ENCODE measurements around the gene ZDHHC12. TPM values are rescaled to one million over a fixed set of nuclear protein-coding genes. Genes with fewer than 3 reads are reported as not detected.
"Not testable (repeated sequence)": the region's sequence is repeated elsewhere in the genome, so short reads cannot be mapped to it uniquely, and the experiment has no call there.

ZDHHC12 gene
- polyA plus RNA-seq, 1 donor, result 6.0 TPM

DNA sequence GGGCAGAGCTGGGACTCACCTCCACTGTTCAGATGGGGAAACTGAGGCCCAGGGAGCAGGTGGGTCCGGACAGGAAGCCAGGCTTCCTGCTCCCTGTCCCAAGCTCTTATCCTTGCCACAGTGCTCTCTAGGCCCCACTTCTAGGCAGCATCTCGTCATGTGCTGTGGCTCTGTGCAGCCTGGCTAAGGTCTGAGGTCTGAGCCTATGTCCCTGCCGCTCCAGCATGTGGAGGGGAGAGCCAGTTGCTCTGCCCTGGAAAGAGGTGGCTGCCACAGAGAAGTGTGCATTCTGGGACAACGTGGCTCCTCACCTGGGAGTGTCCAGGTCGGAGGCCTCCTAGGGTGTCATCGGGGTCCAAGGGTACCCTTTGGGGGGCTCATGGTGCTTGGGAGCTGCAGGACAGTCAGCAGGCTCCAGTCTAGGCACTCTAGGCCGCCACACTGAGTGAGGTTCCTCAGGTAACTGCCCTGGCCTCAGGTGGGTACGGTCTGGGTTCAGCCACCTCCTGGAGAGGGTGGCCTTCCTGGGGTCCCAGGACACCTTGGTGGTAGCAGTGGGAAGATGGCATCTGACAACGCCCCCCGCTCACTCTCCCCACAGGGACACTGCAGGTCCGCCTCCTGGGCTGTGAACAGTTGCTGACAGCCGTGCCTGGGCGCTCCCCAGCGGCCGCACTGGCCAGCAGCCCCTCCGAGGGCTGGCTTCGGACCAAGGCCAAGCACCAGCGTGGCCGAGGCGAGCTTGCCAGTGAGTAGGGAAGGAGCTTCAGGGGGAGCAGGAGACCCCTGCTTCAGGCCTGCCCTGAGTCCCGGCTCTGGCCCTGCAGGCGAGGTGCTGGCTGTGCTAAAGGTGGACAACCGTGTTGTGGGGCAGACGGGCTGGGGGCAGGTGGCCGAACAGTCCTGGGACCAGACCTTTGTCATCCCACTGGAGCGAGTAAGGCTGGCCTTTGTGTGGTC is 11.2 kb downstream of the ZDHHC12 start:
- no peak for DNase-seq (ENCODE audit: low read depth)

DNA sequence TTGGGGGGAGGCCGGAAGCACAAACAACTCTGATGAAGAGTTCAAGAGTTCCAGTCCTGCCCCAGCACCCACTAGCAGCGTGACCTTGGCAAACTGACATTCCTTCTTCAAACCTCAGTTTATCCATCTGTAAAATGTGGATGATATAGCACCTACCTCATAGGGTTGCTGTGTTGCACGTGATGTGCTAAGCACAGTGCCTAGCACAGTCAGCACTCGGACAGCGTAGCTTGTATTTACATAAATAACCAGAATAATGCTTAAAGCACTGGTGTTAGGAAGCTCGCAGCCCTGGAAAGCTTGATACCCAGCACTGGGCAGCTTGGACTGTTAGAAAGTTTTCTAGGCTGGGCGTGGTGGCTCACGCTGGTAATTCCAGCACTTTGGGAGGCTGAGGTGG is 16.5 kb downstream of the ZDHHC12 start:
- DNase-seq (ENCODE audit: low read depth), result no peak

DNA sequence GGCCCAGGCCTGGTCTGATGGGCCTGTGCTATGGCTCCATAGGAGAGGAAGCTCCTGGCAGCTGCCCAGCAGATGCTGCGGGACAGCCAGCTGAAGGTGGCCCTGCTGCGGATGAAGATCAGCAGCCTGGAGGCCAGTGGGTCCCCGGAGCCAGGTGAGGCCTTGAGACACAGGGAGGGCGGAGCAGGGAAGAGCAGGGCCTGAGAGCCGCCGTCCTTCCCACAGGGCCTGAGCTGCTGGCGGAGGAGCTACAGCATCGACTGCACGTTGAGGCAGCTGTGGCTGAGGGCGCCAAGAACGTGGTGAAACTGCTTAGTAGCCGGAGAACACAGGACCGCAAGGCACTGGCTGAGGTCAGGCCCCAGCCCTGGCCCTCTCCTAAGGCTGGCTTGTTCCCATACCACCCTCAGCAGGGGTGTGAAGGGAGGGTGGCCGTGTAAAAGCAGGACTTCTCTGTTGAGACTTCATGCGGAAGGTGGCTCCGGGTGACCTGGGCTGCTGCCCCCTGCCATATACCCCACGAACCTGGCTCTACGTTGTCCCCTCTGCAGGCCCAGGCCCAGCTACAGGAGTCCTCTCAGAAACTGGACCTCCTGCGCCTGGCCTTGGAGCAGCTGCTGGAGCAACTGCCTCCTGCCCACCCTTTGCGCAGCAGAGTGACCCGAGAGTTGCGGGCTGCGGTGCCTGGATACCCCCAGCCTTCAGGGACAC is 17.1 kb downstream of the ZDHHC12 start:
- DNase-seq (ENCODE audit: low read depth), result no peak

DNA sequence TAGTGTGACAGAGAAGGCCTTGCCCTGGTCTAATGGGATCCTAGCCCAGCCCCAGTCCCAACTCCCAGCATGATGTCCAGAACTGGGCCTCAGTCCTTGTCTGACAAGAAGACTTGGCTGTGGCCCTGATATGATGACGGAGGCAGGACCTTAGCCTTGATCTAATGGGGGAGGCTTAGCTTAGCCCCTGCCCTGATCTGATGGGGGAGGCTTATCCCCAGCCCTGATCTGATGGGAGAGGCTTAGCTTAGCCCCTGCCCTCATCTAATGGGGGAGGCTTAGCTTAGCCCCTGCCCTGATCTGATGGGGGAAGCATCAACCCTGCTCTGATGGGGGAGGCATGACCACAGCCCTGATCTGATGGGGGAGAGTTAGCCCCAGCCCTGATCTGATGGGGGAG is 17.9 kb downstream of the ZDHHC12 start:
- no peak for DNase-seq (ENCODE audit: low read depth)

DNA sequence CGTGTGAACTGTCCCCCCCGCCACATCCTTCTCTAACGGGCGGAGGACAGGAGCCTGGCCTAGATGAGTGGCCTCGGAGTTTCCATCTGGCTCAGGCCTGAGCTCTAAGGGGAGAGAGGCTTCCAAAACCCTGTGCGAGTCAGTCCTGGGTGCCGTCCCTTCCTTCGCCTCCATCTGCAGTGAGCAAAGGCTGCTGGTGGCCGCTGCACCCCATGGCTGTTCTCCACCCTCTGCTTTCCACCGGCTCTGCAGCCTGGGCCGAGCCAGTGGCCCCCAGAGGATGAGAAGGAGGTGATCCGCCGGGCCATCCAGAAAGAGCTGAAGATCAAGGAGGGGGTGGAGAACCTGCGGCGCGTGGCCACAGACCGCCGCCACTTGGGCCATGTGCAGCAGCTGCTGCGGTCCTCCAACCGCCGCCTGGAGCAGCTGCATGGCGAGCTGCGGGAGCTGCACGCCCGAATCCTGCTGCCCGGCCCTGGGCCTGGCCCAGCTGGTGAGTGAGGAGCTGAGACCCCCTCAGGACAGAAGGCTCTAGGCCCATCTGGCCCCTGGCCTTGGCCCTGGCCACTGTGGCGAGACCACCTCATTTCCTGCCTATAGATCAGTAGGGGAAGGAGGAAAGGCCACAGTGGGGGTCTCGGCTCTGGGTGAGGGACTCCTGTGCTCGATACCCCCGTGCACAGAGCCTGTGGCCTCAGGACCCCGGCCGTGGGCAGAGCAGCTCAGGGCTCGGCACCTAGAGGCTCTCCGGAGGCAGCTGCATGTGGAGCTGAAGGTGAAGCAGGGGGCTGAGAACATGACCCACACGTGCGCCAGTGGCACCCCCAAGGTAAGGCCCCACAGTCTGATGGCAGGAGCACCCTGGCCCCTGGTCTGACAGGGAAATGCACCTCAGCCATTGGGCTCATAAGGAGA is 18.6 kb downstream of the ZDHHC12 start:
- no peak for DNase-seq (ENCODE audit: low read depth)

DNA sequence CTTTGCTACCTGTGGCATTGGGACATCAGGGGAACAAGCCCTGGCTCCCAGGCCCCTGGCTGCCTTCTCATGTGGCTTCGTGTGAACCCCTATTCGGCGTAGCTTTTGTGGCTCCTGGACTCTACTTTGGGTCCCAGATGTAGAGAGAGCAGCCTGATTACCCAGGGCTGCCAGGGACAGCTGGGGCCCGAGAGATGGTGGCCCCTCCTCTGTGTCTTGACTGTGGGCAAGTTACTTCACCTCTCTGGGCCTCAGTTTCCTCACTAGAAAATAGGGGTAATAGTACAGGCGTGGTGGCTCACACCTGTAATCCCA is 19.6 kb downstream of the ZDHHC12 start:
- DNase-seq (ENCODE audit: low read depth), result no peak

DNA sequence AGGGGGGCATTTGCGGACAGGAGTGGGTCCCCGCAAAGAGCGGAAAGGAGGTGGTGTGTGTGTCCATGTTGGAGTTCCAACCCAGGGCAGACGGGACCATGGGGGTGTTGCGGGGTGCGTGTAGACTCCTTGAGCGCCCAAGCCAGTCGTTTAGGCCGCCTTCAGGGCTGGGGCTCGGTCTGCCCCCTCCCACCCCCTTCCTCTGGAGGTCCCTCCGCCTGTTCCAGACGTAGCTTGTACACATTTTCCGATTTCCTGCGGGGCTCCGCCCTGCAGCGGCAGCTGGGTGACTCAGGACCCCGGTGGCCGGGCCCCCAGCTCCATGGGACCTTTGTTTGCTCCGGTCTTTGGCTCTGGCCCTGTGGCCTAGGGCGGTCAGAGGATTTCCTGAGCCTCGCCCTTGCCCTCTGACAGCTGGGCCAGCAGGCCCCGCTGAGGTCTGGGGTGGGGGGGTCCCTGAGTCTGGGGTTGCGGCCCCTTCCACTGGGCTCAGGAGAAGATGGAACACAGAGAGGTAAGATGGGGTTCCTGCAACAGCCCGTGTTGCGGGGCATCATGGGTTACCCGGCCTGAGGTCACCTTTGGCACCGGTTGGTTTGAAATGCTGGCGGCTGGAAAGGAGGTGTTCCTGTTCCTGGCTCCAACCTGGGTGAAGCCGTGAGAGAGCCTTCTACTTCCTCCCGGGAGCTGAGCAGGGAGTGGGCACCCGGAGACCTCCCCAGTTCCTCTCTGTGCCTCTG is 20.1 kb downstream of the ZDHHC12 start:
- no peak for DNase-seq (ENCODE audit: low read depth)

DNA sequence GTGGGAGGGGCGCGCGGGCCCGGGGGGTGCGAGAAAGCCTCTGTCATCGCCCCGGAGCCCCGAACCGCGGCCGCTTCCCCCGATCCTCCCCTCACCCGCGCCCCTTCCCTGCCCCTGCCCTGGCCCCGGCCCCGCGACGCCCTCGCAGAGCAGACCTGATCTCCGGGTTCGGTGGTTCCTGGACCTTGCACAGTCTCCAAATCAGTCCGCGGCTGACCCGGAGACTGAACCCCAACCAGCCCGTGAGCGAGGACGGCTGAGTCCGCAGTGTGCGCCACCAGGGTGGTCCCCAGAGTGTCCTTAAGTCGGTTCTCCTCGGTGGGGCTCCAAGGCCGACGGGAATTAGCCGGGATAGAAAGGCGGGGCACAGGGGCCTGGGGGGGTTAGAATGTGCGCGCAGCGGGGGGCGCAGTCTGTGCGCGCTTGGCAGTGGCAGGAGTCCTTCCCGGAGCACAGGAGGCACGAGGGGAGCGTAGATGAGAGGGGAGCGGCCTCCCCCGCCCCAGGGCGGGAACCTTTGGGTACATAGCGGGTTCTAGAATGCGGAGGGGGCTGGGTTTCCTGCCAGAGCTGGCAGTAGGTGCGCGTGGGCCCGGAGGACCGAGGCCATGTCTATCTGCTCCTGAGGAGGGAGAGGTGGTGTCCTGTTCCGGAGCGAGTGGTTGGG is 20.8 kb downstream of the ZDHHC12 start:
- no peak for DNase-seq (ENCODE audit: low read depth)

DNA sequence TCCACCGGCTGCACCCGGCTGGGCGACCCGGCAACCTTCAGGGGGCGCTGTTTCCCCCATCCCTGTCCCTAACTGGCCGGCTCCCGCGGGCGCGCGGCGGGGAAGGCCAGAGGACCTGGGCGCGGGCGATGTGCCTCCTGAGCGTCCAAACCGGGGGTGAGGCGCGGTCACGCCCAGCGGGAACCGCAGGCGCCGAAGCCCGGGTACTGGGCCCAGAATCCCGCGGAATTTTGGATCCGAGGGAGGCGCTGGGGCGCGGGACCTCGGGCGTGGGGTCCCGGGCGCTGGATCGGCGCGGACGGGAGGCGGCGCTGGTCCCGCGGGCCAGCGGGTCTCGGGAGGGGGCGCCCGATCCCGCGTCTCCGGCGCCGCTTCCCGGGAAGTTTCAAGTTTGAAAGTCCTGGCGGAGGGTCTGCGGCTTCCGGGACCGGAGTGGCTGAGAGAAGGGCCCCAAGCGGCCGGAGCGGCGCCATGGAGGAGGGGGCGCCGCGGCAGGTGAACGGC is 21.4 kb downstream of the ZDHHC12 start, which contains the start of gene PKN3:
TSS of gene PKN3 (plus strand) at position 59 of the 504 bp plus-strand sequence. CDS start at position 472, 413 bp downstream.
- no peak for DNase-seq (ENCODE audit: low read depth)

DNA sequence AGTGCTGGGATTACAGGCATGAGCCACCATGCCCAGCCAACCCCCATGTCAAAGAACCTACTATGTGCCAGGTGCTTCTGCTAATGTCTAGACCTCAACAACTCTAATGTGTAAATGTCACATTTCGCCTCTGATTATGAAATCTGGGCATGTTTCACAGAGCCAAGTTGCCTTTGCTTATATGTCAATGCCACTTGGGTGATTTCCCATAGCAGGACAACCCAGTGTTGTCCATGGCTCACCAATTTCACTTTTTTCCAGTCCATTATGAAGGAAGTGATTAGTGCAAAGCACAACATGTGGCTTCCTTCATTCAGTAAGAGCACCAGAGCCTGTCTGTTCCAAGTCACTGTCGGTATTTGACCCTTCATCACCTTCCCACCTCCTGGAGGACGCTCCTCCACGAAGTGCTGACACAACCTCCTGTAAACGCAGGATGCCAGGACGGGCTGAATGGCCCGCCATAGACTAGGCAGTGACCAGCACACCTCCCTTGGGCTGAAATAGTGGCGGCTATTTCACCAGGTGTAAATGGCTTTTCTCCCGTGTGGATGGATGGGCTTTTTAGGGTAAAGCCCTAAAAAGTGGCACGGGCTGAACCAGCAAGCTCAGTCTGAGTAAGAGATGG is 22.6 kb downstream of the ZDHHC12 start:
- no peak for DNase-seq (ENCODE audit: low read depth)

DNA sequence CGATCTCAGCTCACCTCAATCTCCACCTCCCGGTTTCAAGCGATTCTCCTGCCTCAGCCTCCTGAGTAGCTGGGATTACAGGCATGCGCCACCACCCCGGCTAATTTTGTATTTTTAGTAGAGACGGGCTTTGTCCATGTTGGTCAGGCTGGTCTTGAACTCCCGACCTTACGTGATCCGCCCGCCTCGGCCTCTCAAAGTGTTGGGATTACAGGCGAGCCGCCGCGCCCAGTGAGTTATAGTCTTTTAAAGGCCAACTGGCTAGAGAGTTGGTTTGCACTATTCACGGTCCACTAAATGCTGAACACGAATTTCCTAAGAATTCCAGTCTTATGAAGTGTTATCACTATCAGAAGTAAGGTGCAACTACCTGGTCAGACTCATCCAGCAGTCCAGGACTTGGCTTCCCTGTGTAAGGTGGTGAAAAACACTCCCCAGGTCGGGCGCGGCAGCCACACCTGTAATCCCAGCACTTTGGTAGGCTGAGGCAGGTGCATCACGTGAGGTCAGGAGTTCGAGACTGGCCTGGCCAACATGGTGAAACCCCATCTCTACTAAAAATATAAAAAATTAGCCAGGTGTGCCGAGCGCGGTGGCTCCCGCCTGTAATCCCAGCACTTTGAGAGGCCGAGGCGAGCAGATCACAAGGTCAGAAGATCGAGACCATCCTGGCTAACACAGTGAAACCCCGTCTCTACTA is 24.7 kb downstream of the ZDHHC12 start:
- DNase-seq (ENCODE audit: low read depth), result not testable (repeated sequence)

DNA sequence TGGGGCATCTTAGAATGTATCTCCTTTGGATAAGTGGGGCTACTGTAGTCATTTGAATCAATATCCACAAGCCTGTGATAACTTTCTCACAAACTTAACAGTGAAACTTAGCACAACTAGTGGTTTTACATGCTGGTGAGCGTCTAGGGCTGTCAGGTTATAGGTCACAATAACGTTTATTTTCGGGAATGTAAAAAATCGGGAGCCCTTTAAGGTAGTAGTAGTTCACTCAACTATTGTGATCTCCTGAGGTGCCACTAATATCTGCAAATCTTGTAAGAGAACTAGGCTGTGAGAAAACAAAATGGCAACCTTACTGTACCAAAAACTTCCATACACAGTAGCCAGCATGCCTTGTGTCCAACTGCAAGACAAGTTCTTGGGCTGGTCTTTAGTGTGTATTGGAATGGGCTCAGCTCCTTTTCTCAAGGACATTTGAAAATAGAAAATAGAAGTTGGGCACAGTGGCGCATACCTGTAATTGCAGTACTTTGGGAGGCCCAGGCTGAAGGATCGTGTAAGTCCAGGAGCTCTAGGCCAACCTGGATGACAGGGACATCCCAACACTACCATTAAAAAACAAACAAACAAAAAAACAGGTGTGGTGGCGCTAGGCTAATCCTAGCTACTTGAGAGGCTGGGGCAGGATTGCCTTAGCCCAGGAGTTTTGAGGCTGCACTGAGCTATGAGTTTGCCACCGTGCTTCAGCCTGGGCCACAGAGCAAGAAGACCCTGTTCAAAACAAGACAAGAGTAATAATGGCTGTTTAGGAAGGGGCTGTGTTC is 26.8 kb downstream of the ZDHHC12 start:
- DNase-seq (ENCODE audit: low read depth), result no peak

DNA sequence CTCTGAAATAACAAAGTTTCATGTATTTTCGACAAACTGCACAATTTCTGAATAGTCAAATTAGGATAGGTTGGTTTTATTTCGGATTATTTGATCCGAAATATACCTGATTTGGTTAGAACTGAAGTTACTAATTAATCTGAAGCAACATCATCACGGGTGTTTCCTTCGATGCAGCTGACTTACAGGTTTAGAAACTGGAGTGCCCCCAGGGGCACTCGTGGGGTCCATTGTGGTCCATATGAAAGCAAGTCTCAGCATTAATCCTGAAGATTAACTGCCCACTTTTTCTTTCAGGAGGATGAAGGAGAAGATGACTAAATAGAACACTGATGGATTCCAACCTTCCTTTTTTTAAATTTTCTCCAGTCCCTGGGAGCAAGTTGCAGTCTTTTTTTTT is 29.6 kb downstream of the ZDHHC12 start:
- no peak for DNase-seq (ENCODE audit: low read depth)

DNA sequence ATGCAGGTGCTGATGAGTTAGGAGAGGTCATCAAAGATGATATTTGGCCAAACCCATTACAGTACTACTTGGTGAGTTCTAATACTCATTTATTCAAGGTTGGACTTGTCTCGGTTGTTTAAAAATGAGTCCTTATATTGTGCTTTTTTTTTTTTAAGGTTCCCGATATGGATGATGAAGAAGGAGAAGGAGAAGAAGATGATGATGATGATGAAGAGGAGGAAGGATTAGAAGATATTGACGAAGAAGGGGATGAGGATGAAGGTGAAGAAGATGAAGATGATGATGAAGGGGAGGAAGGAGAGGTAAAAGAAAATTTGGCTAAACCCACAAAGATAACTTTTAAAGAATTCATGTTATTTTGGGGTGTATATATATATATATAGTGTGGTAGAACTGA is 30.2 kb downstream of the ZDHHC12 start:
- not testable (repeated sequence) for DNase-seq (ENCODE audit: low read depth)

DNA sequence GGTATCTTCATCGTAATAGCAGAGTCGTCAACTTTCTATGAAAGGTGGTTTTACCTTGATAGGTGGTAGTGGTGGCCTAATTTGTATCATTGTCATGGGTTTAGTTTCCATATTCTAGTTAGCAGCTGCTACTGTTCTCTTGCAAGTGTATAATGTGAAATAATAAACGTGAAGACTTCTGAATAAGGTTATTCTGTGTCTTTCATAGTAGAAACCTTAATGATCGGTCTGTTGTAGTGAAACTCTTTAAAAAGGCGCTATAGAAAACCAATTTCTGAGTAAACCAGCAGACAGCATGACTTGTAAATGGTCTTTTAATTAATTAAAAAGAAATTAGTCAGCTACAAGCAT is 33.3 kb downstream of the ZDHHC12 start:
- DNase-seq (ENCODE audit: low read depth), result no peak

DNA sequence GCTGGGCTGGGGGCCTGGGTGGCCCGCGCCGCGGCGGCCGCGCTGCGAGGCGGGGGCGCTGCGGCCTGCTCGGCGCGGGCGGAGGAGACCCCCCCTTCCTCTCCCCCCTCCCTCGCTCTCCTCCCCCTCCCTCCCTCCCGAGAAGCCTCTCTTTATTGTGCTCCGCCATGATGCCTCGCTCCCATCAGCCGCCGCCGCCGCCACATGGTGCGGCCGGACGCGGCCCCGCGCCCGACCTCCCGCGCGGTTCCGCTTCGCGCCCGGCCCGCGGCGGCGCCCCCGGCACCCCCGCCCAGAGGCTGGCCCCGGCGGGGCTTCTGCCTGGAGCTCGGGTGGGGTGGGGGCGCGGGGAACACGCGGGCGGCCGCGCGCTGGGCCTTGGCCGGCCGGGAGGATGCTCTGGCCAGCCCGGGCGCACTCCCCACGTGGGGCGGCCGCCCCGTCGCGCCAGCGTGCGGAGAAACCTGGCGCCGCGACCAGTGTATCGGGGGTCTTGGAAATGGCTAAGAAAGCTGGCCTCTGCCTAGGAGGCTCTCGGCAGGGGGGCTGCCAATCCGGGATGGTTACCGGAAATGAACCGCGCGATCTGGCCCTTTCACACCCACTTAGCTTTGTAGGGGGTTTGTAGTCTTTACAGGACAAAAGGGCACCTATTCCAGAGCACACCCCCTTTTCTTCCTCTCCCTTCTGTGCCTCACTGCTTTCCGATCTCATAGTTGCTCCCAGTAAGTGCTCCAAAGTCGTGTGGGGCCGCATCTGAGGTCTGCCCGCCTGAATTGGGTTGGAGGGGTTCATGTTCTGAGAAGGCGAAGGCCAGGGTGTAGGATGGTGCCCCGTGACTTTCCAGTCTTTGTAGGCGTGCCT is 33.9 kb downstream of the ZDHHC12 start:
- no peak for DNase-seq (ENCODE audit: low read depth)

DNA sequence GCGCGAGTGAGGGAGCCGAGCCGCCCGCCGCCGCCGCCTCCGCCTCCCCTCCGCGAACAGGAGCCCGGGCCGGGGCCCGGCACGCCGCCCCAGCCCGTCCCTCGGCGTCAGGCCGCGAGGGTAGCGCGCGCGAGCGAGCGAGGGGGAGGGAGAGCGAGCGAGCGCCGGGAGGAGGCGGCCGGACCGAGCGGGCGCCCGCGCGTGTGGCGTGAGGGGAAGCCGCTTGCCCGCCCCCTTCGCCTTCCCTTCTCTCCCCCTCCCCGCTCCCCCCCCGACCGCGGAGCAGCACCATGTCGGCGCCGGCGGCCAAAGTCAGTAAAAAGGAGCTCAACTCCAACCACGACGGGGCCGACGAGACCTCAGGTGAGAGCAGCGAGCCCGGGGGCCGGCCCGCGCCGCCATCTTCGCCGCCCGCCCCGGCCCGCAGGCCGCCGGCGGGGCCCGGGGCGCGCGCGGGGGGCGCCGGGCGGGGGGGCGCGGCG is 34.6 kb downstream of the ZDHHC12 start:
- no peak for DNase-seq (ENCODE audit: low read depth)

Measured in forelimb muscle (tissue), 1 donor.